Osteoblast (primary cell): ENCODE measurements around the gene MRGPRF. TPM values are rescaled to one million over a fixed set of nuclear protein-coding genes. Genes with fewer than 3 reads are reported as not detected.

Source experiments
- DNase-seq: peaks from one replicate; pipeline ENCODE4 v3.0.0; 2011; ENCODE audit warnings: low spot score, mixed read lengths; ENCODE audit not compliant: insufficient read length; ENCODE audit errors: missing footprints
- H2AFZ ChIP-seq: 2 replicates; pipeline ENCODE4 v1.6.0; 2011; ENCODE audit warnings: mild to moderate bottlenecking, low read length
- H3K27ac ChIP-seq: 2 replicates; pipeline ENCODE4 v1.5.1; 2011; ENCODE audit warnings: mild to moderate bottlenecking, low read depth, low read length, moderate library complexity
- H3K27me3 ChIP-seq: 2 replicates; pipeline ENCODE4 v1.6.0; 2012; ENCODE audit warnings: mild to moderate bottlenecking, control low read depth, inconsistent platforms, low read length, moderate library complexity; ENCODE audit not compliant: insufficient read depth
- H3K36me3 ChIP-seq: 2 replicates; pipeline ENCODE4 v1.5.1; 2011; ENCODE audit warnings: mild to moderate bottlenecking, low read length, control low read depth, moderate library complexity; ENCODE audit not compliant: insufficient read depth
- H3K4me1 ChIP-seq: 2 replicates; pipeline ENCODE4 v1.5.1; 2011; ENCODE audit warnings: mild to moderate bottlenecking, low read length, control low read depth, moderate library complexity; ENCODE audit not compliant: insufficient read depth
- H3K4me2 ChIP-seq: 2 replicates; pipeline ENCODE4 v1.6.0; 2011; ENCODE audit warnings: mild to moderate bottlenecking, low read length; ENCODE audit not compliant: insufficient read depth
- H3K4me3 ChIP-seq: fragments of 200-600 bp; sonication (generic); 3 replicates; pipeline ENCODE4 v1.5.1; 2012; ENCODE audit warnings: mild to moderate bottlenecking, low read length, inconsistent platforms; ENCODE audit not compliant: insufficient read depth
- H3K79me2 ChIP-seq: 2 replicates; pipeline ENCODE4 v1.6.0; 2012; ENCODE audit warnings: mild to moderate bottlenecking, low read length, control low read depth, inconsistent platforms; ENCODE audit not compliant: insufficient read depth
- H3K9me3 ChIP-seq: 2 replicates; pipeline ENCODE4 v1.5.1; 2011; ENCODE audit warnings: low read depth, low read length, control low read depth
- H4K20me1 ChIP-seq: 2 replicates; pipeline ENCODE4 v1.6.0; 2012; ENCODE audit warnings: mild to moderate bottlenecking, low read length, control low read depth; ENCODE audit not compliant: insufficient read depth
- total RNA-seq: library from RNA; depleted of rRNA; stranded (reverse); fragments of >200 nt; gene quantifications from 2 replicates; pipeline ENCODE4 v1.2.3, GENCODE V29; 2012
- TF ChIP-seq, protein P1 (sequence below): IDR thresholded peaks from 2 replicates; pipeline ENCODE4 v1.5.1; 2011; ENCODE audit warnings: mild to moderate bottlenecking, low read depth, low read length, moderate library complexity; ENCODE audit errors: extremely low read depth

MRGPRF gene
- total RNA-seq, 1 donor = 39.4 TPM

DNA sequence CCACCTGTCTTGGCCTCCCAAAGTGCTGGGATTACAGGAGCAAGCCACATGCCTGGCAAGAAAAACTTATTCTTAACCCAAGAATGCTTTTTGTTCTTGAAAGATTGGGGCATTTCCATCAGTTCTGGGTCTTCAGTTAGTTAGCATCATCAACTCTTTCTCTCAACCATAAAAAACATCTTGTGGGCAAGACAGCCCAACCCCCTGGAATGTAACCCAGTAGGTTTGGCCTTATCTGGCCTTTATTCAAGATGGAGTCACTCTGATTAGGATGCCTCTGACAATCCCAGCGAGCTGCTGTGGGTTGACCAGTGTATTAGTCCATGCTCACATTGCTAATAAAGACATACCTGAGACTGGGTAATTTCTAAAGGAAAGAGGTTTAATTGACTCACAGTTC lies 26.5 kb upstream of the MRGPRF start:
- TF ChIP-seq, protein P1, sequence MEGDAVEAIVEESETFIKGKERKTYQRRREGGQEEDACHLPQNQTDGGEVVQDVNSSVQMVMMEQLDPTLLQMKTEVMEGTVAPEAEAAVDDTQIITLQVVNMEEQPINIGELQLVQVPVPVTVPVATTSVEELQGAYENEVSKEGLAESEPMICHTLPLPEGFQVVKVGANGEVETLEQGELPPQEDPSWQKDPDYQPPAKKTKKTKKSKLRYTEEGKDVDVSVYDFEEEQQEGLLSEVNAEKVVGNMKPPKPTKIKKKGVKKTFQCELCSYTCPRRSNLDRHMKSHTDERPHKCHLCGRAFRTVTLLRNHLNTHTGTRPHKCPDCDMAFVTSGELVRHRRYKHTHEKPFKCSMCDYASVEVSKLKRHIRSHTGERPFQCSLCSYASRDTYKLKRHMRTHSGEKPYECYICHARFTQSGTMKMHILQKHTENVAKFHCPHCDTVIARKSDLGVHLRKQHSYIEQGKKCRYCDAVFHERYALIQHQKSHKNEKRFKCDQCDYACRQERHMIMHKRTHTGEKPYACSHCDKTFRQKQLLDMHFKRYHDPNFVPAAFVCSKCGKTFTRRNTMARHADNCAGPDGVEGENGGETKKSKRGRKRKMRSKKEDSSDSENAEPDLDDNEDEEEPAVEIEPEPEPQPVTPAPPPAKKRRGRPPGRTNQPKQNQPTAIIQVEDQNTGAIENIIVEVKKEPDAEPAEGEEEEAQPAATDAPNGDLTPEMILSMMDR = no peak
- Histone ChIP-seq H4K20me1 (no peaks in the 10 kb centered on the region), H3K27me3 (no peaks in the 10 kb centered on the region), H3K4me1 (peaks cover 37% of the 10 kb centered on the region), H3K9me3 (no peaks in the 10 kb centered on the region), H2AFZ (no peak overlapping the region), H3K79me2 (no peaks in the 10 kb centered on the region), H3K4me2 (no peak overlapping the region), H3K27ac (no peak overlapping the region), H3K4me3 (no peak overlapping the region), H3K36me3 (no peaks in the 10 kb centered on the region)
- peak; percentile 76 for DNase-seq

DNA sequence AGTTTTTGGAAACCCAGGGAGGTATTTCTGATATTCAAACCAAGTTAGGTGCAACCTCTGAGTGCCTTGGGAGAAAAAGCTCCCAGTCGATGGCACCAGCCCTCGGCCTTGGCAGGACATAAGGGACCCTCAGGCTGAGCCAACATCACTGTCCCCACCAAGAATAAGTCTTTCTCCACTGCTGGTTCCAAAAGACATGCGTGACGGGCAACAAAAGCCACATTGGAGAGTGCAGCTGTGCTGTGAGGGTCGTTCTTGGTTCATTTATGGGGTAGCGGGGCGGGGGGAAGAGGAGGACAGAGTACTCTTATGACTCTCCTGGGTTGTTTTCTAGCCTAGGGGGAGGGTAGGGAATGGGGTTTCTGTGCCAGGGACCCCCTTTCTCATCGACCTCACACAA lies 24.5 kb upstream of the MRGPRF start:
- Histone ChIP-seq H3K4me3 (no peak overlapping the region), H3K4me2 (no peak overlapping the region), H2AFZ (no peak overlapping the region), H4K20me1 (no peaks in the 10 kb centered on the region), H3K27ac (no peak overlapping the region), H3K36me3 (no peaks in the 10 kb centered on the region), H3K9me3 (no peaks in the 10 kb centered on the region), H3K4me1 (peaks cover 28% of the 10 kb centered on the region), H3K79me2 (no peaks in the 10 kb centered on the region), H3K27me3 (no peaks in the 10 kb centered on the region)
- TF ChIP-seq, protein P1 = no peak
- peak; percentile 42 for DNase-seq

DNA sequence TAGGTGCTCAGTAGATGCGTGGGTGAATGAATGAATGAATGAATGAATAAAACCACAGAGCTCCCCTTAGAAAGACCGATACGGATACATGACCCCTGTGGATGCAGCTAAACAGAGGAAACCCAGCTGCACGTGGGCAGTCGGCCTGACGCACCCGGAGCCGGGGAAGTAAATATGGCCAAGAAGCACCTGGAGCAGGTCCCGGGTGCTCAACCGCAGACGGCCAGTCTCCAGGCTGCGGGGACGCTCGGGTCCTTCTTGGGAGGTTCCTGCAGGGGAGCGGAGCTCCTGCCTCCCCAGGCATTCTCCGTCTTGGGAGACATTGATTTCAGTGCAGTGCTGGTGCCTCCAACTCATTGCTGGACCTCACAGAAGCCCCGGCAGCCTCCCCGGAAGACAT lies 24.0 kb upstream of the MRGPRF start:
- Histone ChIP-seq H3K4me1 (peaks cover 28% of the 10 kb centered on the region), H3K4me2 (no peak overlapping the region), H4K20me1 (no peaks in the 10 kb centered on the region), H3K27me3 (no peaks in the 10 kb centered on the region), H3K79me2 (no peaks in the 10 kb centered on the region), H3K4me3 (no peak overlapping the region), H3K9me3 (no peaks in the 10 kb centered on the region), H2AFZ (no peak overlapping the region), H3K36me3 (no peaks in the 10 kb centered on the region), H3K27ac (no peak overlapping the region)
- TF ChIP-seq, protein P1 = no peak
- no peak for DNase-seq

DNA sequence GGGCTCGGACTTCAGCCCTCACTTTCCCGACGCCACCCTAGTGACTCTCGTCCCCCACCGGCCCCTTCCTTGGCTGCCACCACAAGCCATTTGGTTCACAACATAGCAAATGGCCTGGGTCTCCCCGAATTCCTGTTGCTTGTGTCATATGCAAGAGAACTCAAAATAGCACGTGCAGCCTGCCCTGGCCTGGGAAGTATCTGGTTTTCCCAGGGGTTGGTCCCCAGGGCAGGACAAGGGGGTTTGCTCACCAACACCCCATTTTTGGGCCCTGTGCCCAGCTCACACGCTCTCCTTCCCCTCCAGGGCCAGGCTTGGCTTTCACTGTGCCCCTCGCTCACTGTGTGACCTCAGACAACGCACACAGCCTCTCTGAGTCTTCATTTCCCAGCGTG lies 22.9 kb upstream of the MRGPRF start:
- no peak overlapping the region for H2AFZ ChIP-seq
- peaks cover 4% of the 10 kb centered on the region for H3K27me3 ChIP-seq
- no peaks in the 10 kb centered on the region for H3K79me2 ChIP-seq
- no peaks in the 10 kb centered on the region for H3K36me3 ChIP-seq
- no peak overlapping the region for H3K27ac ChIP-seq
- peaks cover 17% of the 10 kb centered on the region for H3K4me1 ChIP-seq
- no peaks in the 10 kb centered on the region for H3K9me3 ChIP-seq
- peak; percentile 89 for DNase-seq
- TF ChIP-seq, protein P1 = no peak
- no peak overlapping the region for H3K4me2 ChIP-seq
- no peaks in the 10 kb centered on the region for H4K20me1 ChIP-seq
- H3K4me3 ChIP-seq = no peak overlapping the region
